Activated CD4-positive, alpha-beta memory T cell treated with anti-CD3 and anti-CD28 coated beads for 36 hours (primary cell): Measurements from ENCODE around the gene CLDN7. TPM values are rescaled to one million over a fixed set of nuclear protein-coding genes. Genes with fewer than 3 reads are reported as not detected.

Source experiments
- CTCF ChIA-PET: fragments of 350-600 bp; sonication (Branson Sonifier 250); formaldehyde crosslinking; loops from one replicate; lab custom pipeline; 2021; ENCODE audit warnings: antibody characterized with exemption, inconsistent platforms; lab: Charles Lee
- POLR2A ChIA-PET: fragments of 350-600 bp; sonication (Branson Sonifier 250); formaldehyde crosslinking; loops from one replicate; lab custom pipeline; 2021; ENCODE audit warnings: antibody characterized with exemption; lab: Charles Lee
- DNase-seq: peaks from one replicate; pipeline ENCODE4 v3.0.0-alpha.2; 2020
- H3K27ac Mint-ChIP-seq: one replicate; pipeline ENCODE4 v1.8.0; 2021; ENCODE audit warnings: mixed read lengths
- H3K27me3 Mint-ChIP-seq: one replicate; pipeline ENCODE4 v1.8.0; 2021; ENCODE audit warnings: mixed read lengths
- H3K36me3 Mint-ChIP-seq: one replicate; pipeline ENCODE4 v1.8.0; 2021; ENCODE audit warnings: mixed read lengths
- H3K4me1 Mint-ChIP-seq: one replicate; pipeline ENCODE4 v1.8.0; 2021; ENCODE audit warnings: low read depth, mixed read lengths
- H3K4me3 Mint-ChIP-seq: one replicate; pipeline ENCODE4 v1.8.0; 2021; ENCODE audit warnings: mild to moderate bottlenecking, mixed read lengths
- H3K9me3 Mint-ChIP-seq: one replicate; pipeline ENCODE4 v1.8.0; 2021; ENCODE audit warnings: mixed read lengths
- intact Hi-C: fragments of 100-400 bp; cut with micrococcal nuclease; formaldehyde crosslinking; loops from one replicate; pipeline ENCODE4 v1.15.1; 2023
- total RNA-seq, 2 experiments: library from RNA; stranded (reverse); gene quantifications; one replicate each; pipeline ENCODE4 v1.2.3, GENCODE V29; 2021

Gene CLDN7
- total RNA-seq, 2 experiments from 2014 or later, result 1.5 to 1.6 TPM

DNA sequence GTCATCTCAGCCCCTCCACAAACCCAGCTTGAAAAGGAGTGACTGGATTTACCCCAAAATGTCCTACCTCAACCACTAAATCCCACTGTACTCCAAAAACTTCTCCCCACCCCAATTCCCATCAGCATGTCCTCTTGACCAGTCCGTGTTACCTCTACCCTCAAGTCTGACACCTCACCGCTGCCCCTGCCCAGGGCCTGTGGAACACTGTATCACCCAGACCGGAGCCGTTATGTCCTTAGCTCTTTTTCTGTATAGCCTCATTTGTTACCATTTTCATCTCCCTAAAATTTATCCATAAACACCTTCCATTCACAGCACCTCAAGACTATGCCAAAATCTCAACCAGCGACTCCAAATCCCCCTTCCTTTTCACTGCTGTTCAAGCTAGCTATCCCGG, 25.5 kb downstream of the CLDN7 start:
- Mint-ChIP-seq H3K36me3 (peaks cover 34% of the 10 kb centered on the region), H3K27ac (peak overlapping the region; percentile 97), H3K4me1 (peaks cover 66% of the 10 kb centered on the region), H3K27me3 (peaks cover 2% of the 10 kb centered on the region), H3K4me3 (peak overlapping the region; percentile 94), H3K9me3 (no peaks in the 10 kb centered on the region)
- intact Hi-C loops, result no loop called here
- no peak for DNase-seq
- ChIA-PET CTCF (interaction anchor here (4.4 kb wide), 1 partner anchor 17 kb away, joined by 34 read pairs; the partner anchor contains the start of genes ACADVL and DLG4), POLR2A (interaction anchor here (5.8 kb wide), 1 partner anchor 15 kb away, joined by 33 read pairs; the partner anchor contains the start of genes ACADVL and DLG4)

- H3K27me3 Mint-ChIP-seq, result peaks cover 2% of the 10 kb centered on the region
- H3K4me1 Mint-ChIP-seq, result peaks cover 58% of the 10 kb centered on the region
- DNase-seq, result no peak
- intact Hi-C loops, result no loop called here
- peak overlapping the region; percentile 48 for H3K27ac Mint-ChIP-seq
- no peaks in the 10 kb centered on the region for H3K9me3 Mint-ChIP-seq
- ChIA-PET CTCF (interaction anchor here (4.4 kb wide), 1 partner anchor 16 kb away, joined by 34 read pairs; the partner anchor contains the start of genes ACADVL and DLG4), POLR2A (interaction anchor here (5.8 kb wide), 1 partner anchor 14 kb away, joined by 33 read pairs; the partner anchor contains the start of genes ACADVL and DLG4)
- peaks cover 30% of the 10 kb centered on the region for H3K36me3 Mint-ChIP-seq
- peak overlapping the region; percentile 16 for H3K4me3 Mint-ChIP-seq
Measured at GRCh38 chr17:7235693-7236665, 26.3 kb downstream of the CLDN7 start.

- CTCF ChIA-PET, result interaction anchor here (0.6 to 3.0 kb wide), 5 partner anchors 8 to 72 kb away, joined by 3 to 15 read pairs (median 4); partner anchors contain the start of gene GABARAP
- H3K27me3 Mint-ChIP-seq, result peaks cover 2% of the 10 kb centered on the region
- peak within 1 kb of the TSS; percentile 97 for H3K4me3 Mint-ChIP-seq
- peak within 1 kb of the TSS; percentile 90 for H3K27ac Mint-ChIP-seq
- peaks cover 28% of the 10 kb centered on the region for H3K36me3 Mint-ChIP-seq
- POLR2A ChIA-PET, result interaction anchor here (0.5 to 5.8 kb wide), 7 partner anchors 8 to 344 kb away, joined by 3 to 33 read pairs (median 4); partner anchors contain the start of genes ACADVL, CTDNEP1, DLG4 and ELP5
- peaks cover 48% of the 10 kb centered on the region for H3K4me1 Mint-ChIP-seq
- intact Hi-C loops, result loop anchor here (1.0 kb wide), 2 partner anchors 13 to 20 kb away; no protein-coding TSS in a partner anchor
- H3K9me3 Mint-ChIP-seq, result no peaks in the 10 kb centered on the region
- peak; percentile 96 for DNase-seq
Measured at GRCh38 chr17:7234083-7234951, 28.0 kb downstream of the CLDN7 start, which contains the start of gene DVL2. Gene DVL2 (minus strand): TSS chr17:7234517. CDS start chr17:7234262, 255 bp downstream.

DNA sequence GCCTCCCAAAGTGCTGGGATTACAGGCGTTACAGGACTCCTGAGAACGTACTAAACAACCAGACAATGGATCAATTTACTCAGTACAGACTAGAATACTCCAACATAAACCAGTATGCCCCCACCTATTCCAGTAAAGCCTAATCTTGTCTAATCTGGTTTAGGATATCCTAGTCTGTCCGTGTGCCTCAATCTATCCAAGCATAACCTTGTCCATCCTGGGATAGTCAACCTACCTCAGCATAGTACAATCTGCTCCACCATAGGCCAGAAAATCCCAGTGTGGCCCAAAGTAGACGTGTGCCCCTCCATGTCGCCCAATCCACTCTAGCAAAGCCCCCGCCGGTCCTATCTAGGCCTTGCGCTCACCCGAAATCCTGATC, 28.6 kb downstream of the CLDN7 start:
- Mint-ChIP-seq H3K4me3 (peak overlapping the region; percentile 97), H3K36me3 (peaks cover 33% of the 10 kb centered on the region), H3K9me3 (no peaks in the 10 kb centered on the region), H3K4me1 (peaks cover 50% of the 10 kb centered on the region), H3K27me3 (peaks cover 2% of the 10 kb centered on the region), H3K27ac (peak overlapping the region; percentile 90)
- intact Hi-C loops, result loop anchor here (1.0 kb wide), 2 partner anchors 12 to 19 kb away; no protein-coding TSS in a partner anchor
- ChIA-PET CTCF (interaction anchor here (0.6 to 3.0 kb wide), 5 partner anchors 9 to 73 kb away, joined by 3 to 15 read pairs (median 4); partner anchors contain the start of genes DLG4 and GABARAP), POLR2A (interaction anchor here (1.0 to 5.8 kb wide), 4 partner anchors 9 to 18 kb away, joined by 4 to 33 read pairs (median 6); partner anchors contain the start of genes ACADVL, CTDNEP1, DLG4 and ELP5)
- DNase-seq, result no peak

DNA sequence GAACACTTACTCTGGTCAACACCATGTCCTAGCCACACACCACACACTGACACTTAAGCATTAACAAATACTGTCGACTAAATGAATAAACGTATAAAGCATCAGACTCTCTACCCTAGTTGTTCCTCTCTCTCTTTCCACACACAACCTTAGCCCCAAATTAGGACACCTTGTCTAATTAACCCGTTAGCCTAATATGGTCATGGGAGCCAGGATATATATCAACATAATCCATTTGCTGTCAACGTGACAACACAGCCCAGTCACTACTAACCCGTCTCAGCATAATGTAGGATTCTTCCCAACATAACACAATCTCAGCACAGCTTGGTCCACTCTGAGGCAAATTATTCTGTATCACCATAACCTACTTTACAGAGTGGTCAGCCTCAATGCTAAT, 30.2 kb downstream of the CLDN7 start:
- intact Hi-C loops, result no loop called here
- POLR2A ChIA-PET, result interaction anchor here (0.8 to 5.8 kb wide), 2 partner anchors 11 to 196 kb away, joined by 3 to 33 read pairs; partner anchors contain the start of genes ACADVL, DLG4 and SLC16A13
- H3K4me1 Mint-ChIP-seq, result peaks cover 52% of the 10 kb centered on the region
- CTCF ChIA-PET, result interaction anchor here (0.7 to 3.0 kb wide), 2 partner anchors 11 to 65 kb away, joined by 4 to 15 read pairs; no protein-coding TSS in a partner anchor
- DNase-seq, result no peak
- H3K36me3 Mint-ChIP-seq, result peaks cover 38% of the 10 kb centered on the region
- H3K9me3 Mint-ChIP-seq, result no peaks in the 10 kb centered on the region
- peak overlapping the region; percentile 97 for H3K4me3 Mint-ChIP-seq
- H3K27ac Mint-ChIP-seq, result no peak overlapping the region
- peaks cover 2% of the 10 kb centered on the region for H3K27me3 Mint-ChIP-seq

DNA sequence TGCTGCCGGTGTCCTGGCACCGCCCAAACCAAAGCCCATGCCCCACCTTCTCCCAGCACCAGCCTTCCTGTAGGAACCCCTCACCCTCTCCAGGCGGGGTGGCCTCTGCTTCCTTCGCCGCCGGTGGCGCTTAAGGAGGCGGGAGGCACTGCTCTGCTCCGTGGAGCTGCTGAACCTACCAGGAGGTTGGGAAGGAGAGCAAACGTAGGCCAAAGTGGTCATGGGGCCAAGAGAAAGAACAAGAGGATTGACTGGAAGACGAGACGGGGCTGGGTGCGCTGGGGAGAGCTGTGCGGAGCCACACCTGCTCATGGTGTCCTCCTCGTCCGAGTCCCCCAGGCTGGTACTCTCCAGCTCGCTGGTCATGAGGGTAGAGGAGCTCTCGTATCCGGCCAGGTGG, 32.8 kb downstream of the CLDN7 start:
- no peak overlapping the region for H3K4me3 Mint-ChIP-seq
- H3K9me3 Mint-ChIP-seq, result no peaks in the 10 kb centered on the region
- CTCF ChIA-PET, result interaction anchor here (0.6 to 1.9 kb wide), 3 partner anchors 9 to 94 kb away, joined by 3 to 9 read pairs (median 5); partner anchors contain the start of genes ACADVL and DLG4
- POLR2A ChIA-PET, result interaction anchor here (0.8 to 2.0 kb wide), 2 partner anchors 9 to 10 kb away, joined by 3 to 6 read pairs; partner anchors contain the start of genes ACADVL and DLG4
- H3K27ac Mint-ChIP-seq, result no peak overlapping the region
- peaks cover 2% of the 10 kb centered on the region for H3K27me3 Mint-ChIP-seq
- intact Hi-C loops, result no loop called here
- peaks cover 28% of the 10 kb centered on the region for H3K36me3 Mint-ChIP-seq
- DNase-seq, result no peak
- peaks cover 29% of the 10 kb centered on the region for H3K4me1 Mint-ChIP-seq

- ChIA-PET CTCF (no interaction called here), POLR2A (interaction anchor here (2.0 kb wide), 1 partner anchor 9 kb away, joined by 6 read pairs; the partner anchor contains the start of genes ACADVL and DLG4)
- DNase-seq, result no peak
- Mint-ChIP-seq H3K27ac (no peak overlapping the region), H3K27me3 (no peaks in the 10 kb centered on the region), H3K4me3 (no peak overlapping the region), H3K36me3 (peaks cover 28% of the 10 kb centered on the region), H3K4me1 (peaks cover 29% of the 10 kb centered on the region), H3K9me3 (no peaks in the 10 kb centered on the region)
- intact Hi-C loops, result no loop called here
Measured at GRCh38 chr17:7228920-7229319, 33.4 kb downstream of the CLDN7 start.

- DNase-seq, result no peak
- H3K4me3 Mint-ChIP-seq, result no peak overlapping the region
Measured at GRCh38 chr17:7226721-7227710, 35.3 kb downstream of the CLDN7 start.

GRCh38 chr17:7225711-7226331, 36.5 kb downstream of the CLDN7 start:
- ChIA-PET POLR2A (interaction anchor here (1.4 kb wide), 1 partner anchor 8 kb away, joined by 5 read pairs; the partner anchor contains the start of gene DVL2), CTCF (no interaction called here)
- peaks cover 44% of the 10 kb centered on the region for H3K36me3 Mint-ChIP-seq
- H3K4me3 Mint-ChIP-seq, result no peak overlapping the region
- peaks cover 19% of the 10 kb centered on the region for H3K4me1 Mint-ChIP-seq
- no peak overlapping the region for H3K27ac Mint-ChIP-seq
- intact Hi-C loops, result no loop called here
- no peak for DNase-seq
- H3K27me3 Mint-ChIP-seq, result no peaks in the 10 kb centered on the region
- no peaks in the 10 kb centered on the region for H3K9me3 Mint-ChIP-seq

More at GRCh38 chr17:7226721-7227710, 35.3 kb downstream of the CLDN7 start:
- Mint-ChIP-seq H3K4me1 (peaks cover 15% of the 10 kb centered on the region), H3K36me3 (peaks cover 37% of the 10 kb centered on the region), H3K27me3 (no peaks in the 10 kb centered on the region), H3K27ac (no peak overlapping the region), H3K9me3 (no peaks in the 10 kb centered on the region)
- POLR2A ChIA-PET, result no interaction called here
- intact Hi-C loops, result no loop called here
- CTCF ChIA-PET, result no interaction called here
